Fibroblast of skin of scalp (primary cell): ENCODE measurements around the gene ZAP70. TPM values are rescaled to one million over a fixed set of nuclear protein-coding genes. Genes with fewer than 3 reads are reported as not detected.
A peak's percentile ranks its signal among the peaks of the same experiment; 100 is the strongest.
"Not testable (repeated sequence)": the region's sequence is repeated elsewhere in the genome, so short reads cannot be mapped to it uniquely, and the experiment has no call there.

ENCODE experiments used
- DNase-seq: peaks from one replicate; pipeline ENCODE4 v3.0.0-alpha.2; 2013
- polyA plus RNA-seq, 2 experiments: library from polyadenylated mRNA; unstranded; fragments of 120-200 nt; gene quantifications; one replicate each; pipeline ENCODE4 v1.2.1, GENCODE V29; 2013; ENCODE audit not compliant: insufficient read length in 2 of 2

Gene ZAP70
- not detected for polyA plus RNA-seq (2013, experiment 1 of 2; ENCODE audit: insufficient read length)
- 0.05 TPM for polyA plus RNA-seq (2013, experiment 2 of 2; ENCODE audit: insufficient read length)

- no peak for DNase-seq
These were observed at the start of gene ZAP70 for GRCh38 chr2:97713296-97714083. ZAP70 (plus strand) TSS chr2:97713576; CDS start chr2:97724037, 10,461 bp downstream.

- no peak for DNase-seq
These were observed 49.8 kb upstream of the ZAP70 start for GRCh38 chr2:97663626-97663961.

GRCh38 chr2:97663962-97664635, 49.3 kb upstream of the ZAP70 start, which contains the start of gene ACTR1B:
ACTR1B (minus strand) TSS chr2:97664044; CDS start chr2:97663890, 154 bp downstream.
- DNase-seq, result peak; percentile 98

GRCh38 chr2:97664636-97664970, 48.8 kb upstream of the ZAP70 start:
- peak; percentile 18 for DNase-seq

GRCh38 chr2:97669448-97669847, 43.9 kb upstream of the ZAP70 start, which contains the start of gene C2orf92:
C2orf92 (plus strand) TSS chr2:97669713; CDS start chr2:97669789, 76 bp downstream.
- no peak for DNase-seq

- DNase-seq, result no peak
These were observed 42.9 kb upstream of the ZAP70 start for GRCh38 chr2:97670471-97670870.

GRCh38 chr2:97671526-97671925, 41.9 kb upstream of the ZAP70 start:
- no peak for DNase-seq

GRCh38 chr2:97672606-97673140, 40.7 kb upstream of the ZAP70 start:
- DNase-seq, result peak; percentile 7

GRCh38 chr2:97673182-97673914, 40.0 kb upstream of the ZAP70 start:
- DNase-seq, result peak; percentile 23

GRCh38 chr2:97673915-97674283, 39.5 kb upstream of the ZAP70 start:
- DNase-seq, result no peak

GRCh38 chr2:97675430-97676113, 37.8 kb upstream of the ZAP70 start:
- DNase-seq, result no peak

GRCh38 chr2:97676620-97677019, 36.8 kb upstream of the ZAP70 start:
- no peak for DNase-seq

GRCh38 chr2:97677480-97677879, 35.9 kb upstream of the ZAP70 start:
- no peak for DNase-seq

- no peak for DNase-seq
These were observed 35.1 kb upstream of the ZAP70 start for GRCh38 chr2:97678298-97678697.

- not testable (repeated sequence) for DNase-seq
These were observed 26.1 kb upstream of the ZAP70 start for GRCh38 chr2:97687235-97687634.

- no peak for DNase-seq
These were observed 25.1 kb upstream of the ZAP70 start for GRCh38 chr2:97688062-97688827.

GRCh38 chr2:97691166-97691565, 22.2 kb upstream of the ZAP70 start:
- DNase-seq, result no peak

- DNase-seq, result peak; percentile 28
These were observed 19.9 kb upstream of the ZAP70 start for GRCh38 chr2:97693476-97693875.

GRCh38 chr2:97695744-97696143, 17.6 kb upstream of the ZAP70 start:
- no peak for DNase-seq

- peak; percentile 76 for DNase-seq
These were observed 15.8 kb upstream of the ZAP70 start for GRCh38 chr2:97697252-97698235.
